Middle frontal gyrus (tissue), 1 donor: ENCODE data around the gene RASA4.
"Not testable (repeated sequence)": the region's sequence is repeated elsewhere in the genome, so short reads cannot be mapped to it uniquely, and the experiment has no call there.

Source experiments
- DNase-seq: peaks from one replicate; pipeline ENCODE4 v3.0.0-alpha.2; 2015; ENCODE audit warnings: low spot score; ENCODE audit errors: extremely low spot score

Gene RASA4

DNA sequence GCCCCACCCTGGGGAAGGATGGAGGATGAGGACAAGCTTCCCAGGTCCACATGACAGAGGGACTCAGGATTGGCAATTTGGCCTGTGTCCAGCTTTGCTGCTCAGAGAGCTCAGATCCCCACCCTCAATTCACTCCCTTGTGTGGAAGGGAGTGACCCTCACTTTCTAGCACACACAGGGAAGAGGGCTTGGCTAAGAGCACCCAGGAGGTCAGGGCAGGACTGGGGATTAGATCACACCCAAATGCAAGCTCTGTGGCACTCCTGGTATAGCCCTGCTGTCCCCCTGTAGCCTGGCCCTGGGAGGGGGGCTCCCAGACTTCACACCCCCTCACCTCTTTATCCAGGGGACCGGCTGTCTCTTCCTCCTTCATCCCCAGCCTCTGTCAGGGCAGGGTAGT, 72.2 kb downstream of the RASA4 start:
- not testable (repeated sequence) for DNase-seq

DNA sequence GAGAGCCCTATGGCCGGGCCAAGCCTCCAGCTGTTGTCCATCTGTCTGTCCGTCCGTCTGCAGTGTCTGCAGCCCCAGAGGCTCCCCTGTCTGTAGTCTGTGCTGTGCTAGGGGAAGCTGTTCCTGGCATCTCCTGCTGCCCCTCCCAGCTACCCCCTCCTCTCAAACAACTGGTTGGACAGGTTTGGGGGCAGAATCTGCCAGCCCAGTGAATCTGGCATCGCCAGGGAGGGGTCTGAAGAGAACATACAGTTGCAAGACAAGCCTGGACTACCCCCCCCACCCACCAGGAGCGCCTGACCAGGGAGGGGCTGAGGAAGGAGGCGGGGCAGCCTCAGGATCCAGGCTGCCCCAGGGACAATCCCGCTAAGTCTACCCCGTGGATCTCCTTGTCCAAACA, 73.0 kb downstream of the RASA4 start, which contains the start of gene UPK3BL2:
UPK3BL2 (minus strand) TSS at position 101 of the 400 bp plus-strand sequence; CDS start at position 41, 60 bp downstream.
- not testable (repeated sequence) for DNase-seq

DNA sequence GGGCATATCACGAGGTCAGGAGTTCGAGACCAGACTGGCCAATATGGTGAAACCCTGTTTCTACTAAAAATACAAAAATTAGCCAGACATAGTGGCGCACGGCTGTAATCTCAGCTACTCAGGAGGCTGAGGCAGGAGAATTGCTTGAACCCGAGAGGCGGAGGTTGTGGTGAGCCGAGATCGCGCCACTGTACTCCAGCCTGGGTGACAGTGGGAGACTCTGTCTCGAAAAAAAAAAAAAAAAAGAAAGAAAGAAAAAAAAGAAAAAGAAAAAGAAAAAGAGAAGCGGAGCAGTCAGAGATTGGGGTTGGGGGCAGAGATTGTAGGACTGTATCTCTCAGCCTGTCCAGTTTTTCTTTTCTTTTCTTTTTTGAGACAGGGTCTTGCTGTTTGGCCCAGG, 73.8 kb downstream of the RASA4 start:
- DNase-seq: not testable (repeated sequence)

DNA sequence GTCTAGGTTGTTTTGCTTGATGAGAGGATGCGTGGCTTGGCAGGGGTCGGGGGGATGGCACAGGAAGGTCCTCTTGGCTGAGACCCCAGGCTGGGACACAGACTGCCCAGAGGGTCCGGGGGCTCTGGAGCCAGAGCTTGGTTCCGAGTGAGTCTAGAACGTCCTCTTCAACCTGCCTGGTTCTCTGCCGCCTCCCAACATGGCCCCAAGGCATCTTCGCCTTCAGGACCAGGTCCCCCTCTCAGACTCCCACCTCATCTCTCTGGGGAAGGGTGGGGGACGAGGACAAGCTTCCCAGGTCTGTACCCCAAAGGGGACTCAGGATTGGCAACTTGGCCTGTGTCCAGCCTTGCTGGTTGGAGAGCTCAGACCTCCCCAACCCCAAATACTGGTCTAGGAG, 74.5 kb downstream of the RASA4 start:
- DNase-seq: not testable (repeated sequence)

DNA sequence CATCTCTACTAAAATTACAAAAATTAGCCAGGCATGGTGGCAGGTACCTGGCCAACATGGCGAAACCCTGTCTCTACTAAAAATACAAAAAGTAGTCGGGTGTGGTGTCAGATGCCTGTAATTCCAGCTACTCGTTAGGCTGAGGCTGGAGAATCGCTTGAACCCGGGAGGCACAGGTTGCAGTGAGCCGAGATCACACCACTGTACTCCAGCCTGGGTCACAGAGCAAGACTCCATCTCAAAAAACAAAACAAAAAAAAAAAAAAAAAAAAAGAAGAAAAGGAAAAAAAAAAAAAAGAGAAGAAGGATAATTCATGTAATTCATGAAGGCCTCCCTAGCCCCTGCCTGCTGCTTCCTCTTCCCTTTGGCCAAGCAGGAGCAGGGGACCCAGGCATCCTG, 76.0 kb downstream of the RASA4 start:
- not testable (repeated sequence) for DNase-seq

DNA sequence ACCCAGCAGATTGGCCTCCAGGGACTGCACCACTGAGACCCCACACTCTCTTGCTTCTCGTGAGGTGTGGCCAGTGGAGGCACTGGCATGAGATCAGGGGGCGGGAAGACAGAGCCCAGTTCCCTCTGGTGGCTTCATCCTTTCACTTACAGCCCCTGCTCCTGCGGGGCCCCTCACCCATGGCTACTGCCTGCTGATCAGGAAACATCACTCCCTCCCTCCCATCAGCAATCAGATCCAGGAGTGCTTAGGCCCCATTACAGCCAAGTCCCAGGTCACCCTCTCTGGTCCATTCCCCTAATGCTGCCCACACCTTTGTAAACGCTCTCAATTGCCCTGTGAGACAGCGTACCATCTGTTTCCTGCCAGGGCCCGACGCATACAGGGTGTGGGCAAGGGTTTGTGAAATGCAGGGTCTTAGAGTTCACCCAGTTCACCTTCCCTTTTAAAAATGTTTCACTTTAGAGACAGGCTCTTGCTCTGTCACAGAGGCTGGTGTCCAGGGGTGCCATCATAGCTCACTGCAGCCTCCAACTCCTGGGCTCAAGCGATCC, 81.4 kb downstream of the RASA4 start:
- not testable (repeated sequence) for DNase-seq

DNA sequence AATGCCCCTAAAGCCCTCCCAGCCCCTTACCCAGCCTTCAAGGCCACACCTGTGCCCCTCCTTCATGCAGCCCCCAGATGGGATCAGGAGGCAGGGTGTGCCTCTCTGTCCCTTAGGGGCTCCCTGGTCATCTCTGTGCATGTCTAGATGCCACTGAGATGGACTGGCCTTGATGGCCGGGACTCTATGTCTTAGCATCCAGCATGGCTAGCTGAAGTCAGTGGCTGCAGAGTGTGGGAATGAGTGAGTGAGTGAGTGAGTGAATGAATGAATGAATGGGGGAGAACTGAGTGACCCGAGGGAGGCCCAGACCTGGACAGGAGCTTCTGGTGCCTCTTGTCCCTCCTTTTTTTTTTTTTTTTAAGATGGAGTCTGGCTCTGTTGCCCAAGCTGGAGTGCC, 84.4 kb downstream of the RASA4 start:
- DNase-seq: not testable (repeated sequence)

DNA sequence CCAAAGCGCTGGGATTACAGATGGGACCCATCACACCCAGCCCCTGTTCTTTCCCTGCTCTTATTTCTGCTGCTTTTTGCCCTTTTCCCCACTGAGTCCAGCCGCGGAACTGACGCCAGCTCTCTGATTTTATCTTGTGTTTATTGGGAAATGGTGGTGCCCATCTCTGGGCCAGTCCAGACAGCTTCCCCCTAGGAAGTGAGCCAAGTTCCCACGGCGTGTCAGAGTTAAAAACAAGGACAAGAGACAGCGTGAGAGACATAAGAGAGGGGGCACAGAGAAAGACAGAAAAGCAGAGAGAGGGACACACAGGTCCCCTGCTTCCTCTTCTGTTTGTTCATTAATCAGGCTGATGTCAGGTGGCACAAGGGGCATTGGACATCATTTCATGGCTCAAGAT, 85.0 kb downstream of the RASA4 start:
- DNase-seq: not testable (repeated sequence)

DNA sequence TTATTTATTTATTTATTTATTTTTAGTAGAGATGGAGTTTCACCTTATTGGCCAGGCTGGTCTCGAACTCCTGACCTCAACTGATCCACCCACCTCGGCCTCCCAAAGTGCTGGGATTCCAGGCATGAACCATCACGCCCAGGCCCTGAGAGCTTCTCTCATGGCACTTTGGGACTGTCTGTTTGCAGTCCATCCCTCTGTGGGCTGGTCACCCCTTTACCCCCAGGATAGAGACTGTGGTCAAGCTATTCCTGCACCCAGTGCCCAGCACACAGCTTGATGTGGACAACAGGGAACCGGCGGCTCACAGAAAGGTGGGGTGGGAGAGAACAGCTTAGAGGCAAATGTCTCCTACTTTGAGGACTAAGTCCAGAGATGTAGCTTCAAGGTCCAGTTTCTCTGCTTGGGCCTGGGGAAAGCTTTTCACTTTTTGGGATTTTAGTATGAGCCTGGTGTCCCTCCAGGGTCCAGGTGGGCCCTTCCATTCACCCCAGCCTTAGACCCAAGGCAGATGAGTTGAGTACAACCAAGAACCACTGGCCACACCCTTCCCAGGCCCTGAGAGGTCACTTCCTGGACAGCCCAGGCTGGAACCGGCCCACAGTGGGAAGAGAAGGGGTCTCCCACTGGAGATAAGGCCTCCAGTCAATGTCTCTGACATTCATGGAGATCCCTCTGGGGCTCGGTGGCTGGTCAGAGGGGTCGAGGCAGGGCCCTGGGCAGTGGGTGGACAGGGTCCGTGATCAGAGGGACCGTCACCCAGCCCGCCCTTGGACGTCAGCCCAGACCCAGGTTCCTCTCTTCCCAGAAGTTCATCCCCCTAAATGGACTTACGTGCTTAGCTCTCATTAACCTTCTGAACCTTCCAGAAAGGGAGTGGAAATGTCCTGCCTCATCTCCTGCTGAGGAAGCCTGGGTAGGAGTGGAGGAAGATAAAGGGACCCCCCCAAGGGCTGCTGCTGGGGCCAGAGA, 88.4 kb downstream of the RASA4 start:
- not testable (repeated sequence) for DNase-seq

DNA sequence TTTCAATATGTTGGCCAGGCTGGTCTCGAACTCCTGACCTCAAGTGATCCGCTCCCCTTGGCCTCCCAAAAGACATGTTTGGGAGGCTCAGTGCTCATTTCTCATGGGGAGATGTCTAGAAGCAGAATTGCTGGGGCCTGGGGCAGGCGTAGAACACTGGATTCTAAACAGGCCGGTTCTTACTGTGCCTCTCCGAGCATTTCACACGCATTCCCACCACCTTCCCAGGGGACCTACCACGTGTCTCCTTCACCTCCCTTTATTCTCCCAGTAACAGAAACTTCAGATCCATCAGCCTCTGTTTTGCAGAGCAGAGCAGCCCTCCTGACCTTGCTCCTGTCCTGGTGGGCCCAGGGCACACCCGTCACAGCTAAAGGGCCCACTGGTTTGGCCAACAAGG, 89.4 kb downstream of the RASA4 start:
- DNase-seq: not testable (repeated sequence)

DNA sequence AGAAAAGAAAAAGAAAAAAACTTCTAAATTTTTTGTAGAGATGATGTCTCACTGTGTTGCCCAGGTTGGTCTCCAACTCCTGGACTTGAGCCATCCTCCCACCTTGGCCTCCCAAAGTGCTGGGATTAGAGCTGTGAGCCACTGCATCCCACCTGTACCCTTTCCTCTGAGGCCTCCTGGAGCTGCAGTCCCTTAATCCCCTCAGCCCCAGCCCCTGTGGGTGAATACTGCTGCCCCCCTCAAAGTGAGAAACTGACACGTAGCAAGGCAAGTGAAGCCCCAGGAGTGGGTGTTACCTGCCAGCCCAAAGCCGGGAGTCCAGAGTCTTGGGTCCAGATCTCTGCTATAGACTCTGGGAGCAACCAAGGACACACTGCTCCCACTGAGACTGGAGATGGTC, 91.8 kb downstream of the RASA4 start:
- not testable (repeated sequence) for DNase-seq
